ENCODE data around the gene TRPV6. TPM values are rescaled to one million over a fixed set of nuclear protein-coding genes. Genes with fewer than 3 reads are reported as not detected.

The TRPV6 gene
- total RNA-seq, 1 donor from 2014 or later = not detected

GRCh38 chr7:142862786-142863400 lies 22.7 kb downstream of the TRPV6 start:
- H3K36me3 Mint-ChIP-seq (ENCODE audit: low read depth, unreplicated experiment) = no peaks in the 10 kb centered on the region
- H3K4me3 Mint-ChIP-seq (ENCODE audit: unreplicated experiment) = no peak overlapping the region
- H3K4me1 Mint-ChIP-seq (ENCODE audit: unreplicated experiment) = no peaks in the 10 kb centered on the region
- H3K27ac Mint-ChIP-seq (ENCODE audit: unreplicated experiment) = no peak overlapping the region
- DNase-seq (ENCODE audit: low spot score) = no peak
- H3K27me3 Mint-ChIP-seq (ENCODE audit: unreplicated experiment) = peaks cover 8% of the 10 kb centered on the region
- H3K9me3 Mint-ChIP-seq (ENCODE audit: unreplicated experiment) = no peaks in the 10 kb centered on the region
- no peak for TF ChIP-seq CTCF (IDR thresholded peaks at IDR 0.05; ENCODE audit: unreplicated experiment)

GRCh38 chr7:142862351-142862750 lies 23.2 kb downstream of the TRPV6 start:
- Mint-ChIP-seq H3K36me3 (ENCODE audit: low read depth, unreplicated experiment) (no peaks in the 10 kb centered on the region), H3K27me3 (ENCODE audit: unreplicated experiment) (peaks cover 8% of the 10 kb centered on the region), H3K27ac (ENCODE audit: unreplicated experiment) (no peak overlapping the region), H3K4me3 (ENCODE audit: unreplicated experiment) (no peak overlapping the region), H3K9me3 (ENCODE audit: unreplicated experiment) (no peaks in the 10 kb centered on the region), H3K4me1 (ENCODE audit: unreplicated experiment) (no peaks in the 10 kb centered on the region)
- TF ChIP-seq CTCF (IDR thresholded peaks at IDR 0.05; ENCODE audit: unreplicated experiment) = no peak
- DNase-seq (ENCODE audit: low spot score) = no peak

GRCh38 chr7:142860968-142861367 lies 24.6 kb downstream of the TRPV6 start:
- no peak for DNase-seq (ENCODE audit: low spot score)
- TF ChIP-seq CTCF (IDR thresholded peaks at IDR 0.05; ENCODE audit: unreplicated experiment) = no peak
- no peak overlapping the region for H3K4me3 Mint-ChIP-seq (ENCODE audit: unreplicated experiment)
- H3K27me3 Mint-ChIP-seq (ENCODE audit: unreplicated experiment) = peaks cover 9% of the 10 kb centered on the region
- H3K4me1 Mint-ChIP-seq (ENCODE audit: unreplicated experiment) = no peaks in the 10 kb centered on the region
- no peaks in the 10 kb centered on the region for H3K9me3 Mint-ChIP-seq (ENCODE audit: unreplicated experiment)
- no peak overlapping the region for H3K27ac Mint-ChIP-seq (ENCODE audit: unreplicated experiment)
- no peaks in the 10 kb centered on the region for H3K36me3 Mint-ChIP-seq (ENCODE audit: low read depth, unreplicated experiment)

- Mint-ChIP-seq H3K36me3 (ENCODE audit: low read depth, unreplicated experiment) (no peaks in the 10 kb centered on the region), H3K4me1 (ENCODE audit: unreplicated experiment) (no peaks in the 10 kb centered on the region), H3K27me3 (ENCODE audit: unreplicated experiment) (peaks cover 9% of the 10 kb centered on the region), H3K27ac (ENCODE audit: unreplicated experiment) (no peak overlapping the region), H3K4me3 (ENCODE audit: unreplicated experiment) (no peak overlapping the region), H3K9me3 (ENCODE audit: unreplicated experiment) (no peaks in the 10 kb centered on the region)
- DNase-seq (ENCODE audit: low spot score) = no peak
- TF ChIP-seq CTCF (IDR thresholded peaks at IDR 0.05; ENCODE audit: unreplicated experiment) = no peak
These were observed 25.7 kb downstream of the TRPV6 start for GRCh38 chr7:142859829-142860228.

GRCh38 chr7:142859411-142859810 lies 26.1 kb downstream of the TRPV6 start:
- no peaks in the 10 kb centered on the region for H3K4me1 Mint-ChIP-seq (ENCODE audit: unreplicated experiment)
- no peaks in the 10 kb centered on the region for H3K9me3 Mint-ChIP-seq (ENCODE audit: unreplicated experiment)
- H3K27ac Mint-ChIP-seq (ENCODE audit: unreplicated experiment) = no peak overlapping the region
- DNase-seq (ENCODE audit: low spot score) = no peak
- no peak overlapping the region for H3K4me3 Mint-ChIP-seq (ENCODE audit: unreplicated experiment)
- no peaks in the 10 kb centered on the region for H3K36me3 Mint-ChIP-seq (ENCODE audit: low read depth, unreplicated experiment)
- peaks cover 9% of the 10 kb centered on the region for H3K27me3 Mint-ChIP-seq (ENCODE audit: unreplicated experiment)
- TF ChIP-seq CTCF (IDR thresholded peaks at IDR 0.05; ENCODE audit: unreplicated experiment) = no peak
